HepG2 (cell line): ENCODE results near the gene ZFAND2B. TPM values are rescaled to one million over a fixed set of nuclear protein-coding genes. Genes with fewer than 3 reads are reported as not detected.

Experiments used
- ATAC-seq: fragments of 200-7000 bp; cut with Tn5 transposase; 3 replicates; pipeline ENCODE4 v1.9.1; 2020; ENCODE audit warnings: mild to moderate bottlenecking, moderate library complexity
- BruUV-seq: library from RNA; stranded (reverse); fragments of 400-500 nt; replicated peaks from 2 replicates; lab custom pipeline; 2021; lab: Mats Ljungman, UMichigan
- CTCF ChIA-PET: fragments of 300-600 bp; formaldehyde crosslinking; extraction: SDS; loops from one replicate; lab custom pipeline; 2021; ENCODE audit warnings: low total read pairs, inconsistent platforms, low intra/inter-chr PET ratio; lab: Yijun Ruan, JAX
- POLR2A ChIA-PET: fragments of 350-600 bp; sonication (Branson Sonifier 250); formaldehyde crosslinking; loops from one replicate; lab custom pipeline; 2020; ENCODE audit warnings: antibody characterized with exemption, inconsistent platforms; lab: Yijun Ruan, JAX
- DNase-seq: peaks from one replicate; pipeline ENCODE4 v3.0.0-alpha.2; 2015; ENCODE audit warnings: low spot score
- FAIRE-seq: peaks from 3 replicates; lab custom pipeline; 2011; peaks lifted over from hg19 to GRCh38; lab: Jason Lieb, UNC
- H2AFZ ChIP-seq: one replicate; pipeline ENCODE4 v1.6.1; 2011; ENCODE audit warnings: low read length, inconsistent platforms
- H3K27ac ChIP-seq: fragments of 300-600 bp; 3 replicates; pipeline ENCODE4 v1.8.0; 2011; ENCODE audit warnings: mixed run types, mild to moderate bottlenecking, mixed read lengths, low read length, inconsistent platforms; ENCODE audit not compliant: insufficient read depth; ENCODE audit errors: extremely low read length
- H3K27me3 ChIP-seq, 2 experiments: fragments of 200-600 bp in 1 of 2; 2 replicates in 1 of 2; 3 replicates in 1 of 2; pipeline versions ENCODE4 v1.6.0 to v1.8.0; 2011; ENCODE audit warnings: low read length in 2 of 2, mild to moderate bottlenecking in 2 of 2, moderate library complexity in 2 of 2, inconsistent platforms in 1 of 2; ENCODE audit not compliant: insufficient read depth in 2 of 2, control insufficient read depth in 1 of 2
- H3K36me3 ChIP-seq, 2 experiments: fragments of 200-600 bp in 1 of 2; replicated peaks in 1 of 2; 2 replicates in 1 of 2; 3 replicates in 1 of 2; pipeline versions ENCODE4 v1.5.1 to v1.8.0; 2011; ENCODE audit warnings: low read length in 2 of 2, inconsistent platforms in 1 of 2; ENCODE audit not compliant: insufficient read depth in 2 of 2, control insufficient read depth in 1 of 2
- H3K4me1 ChIP-seq: 2 replicates; pipeline ENCODE4 v1.5.1; 2012; ENCODE audit warnings: low read length, inconsistent platforms; ENCODE audit not compliant: insufficient read depth
- H3K4me2 ChIP-seq: 2 replicates; pipeline ENCODE4 v1.6.0; 2011; ENCODE audit warnings: low read depth, low read length, inconsistent platforms
- H3K4me3 ChIP-seq, 3 experiments: fragments of 200-600 bp in 1 of 3; sonication (generic), shearing (Covaris generic) in 1 of 3; replicated peaks in 1 of 3; 2 replicates each; pipeline ENCODE4 v1.5.1; 2011 to 2016; ENCODE audit warnings: low read length in 3 of 3, inconsistent platforms in 2 of 3, low read depth in 2 of 3, mild to moderate bottlenecking in 2 of 3, control low read depth in 1 of 3, mixed read lengths in 1 of 3; ENCODE audit not compliant: insufficient read depth in 1 of 3
- H3K79me2 ChIP-seq: one replicate; pipeline ENCODE4 v1.6.1; 2011; ENCODE audit warnings: low read length, inconsistent platforms; ENCODE audit not compliant: insufficient read depth
- H3K9ac ChIP-seq: 2 replicates; pipeline ENCODE4 v1.6.0; 2011; ENCODE audit warnings: mild to moderate bottlenecking, low read depth, low read length, inconsistent platforms; ENCODE audit not compliant: insufficient read depth
- H3K9me3 ChIP-seq: 2 replicates; pipeline ENCODE4 v1.5.1; 2012; ENCODE audit warnings: mild to moderate bottlenecking, low read length
- H4K20me1 ChIP-seq: 2 replicates; pipeline ENCODE4 v1.6.0; 2011; ENCODE audit warnings: inconsistent platforms, mild to moderate bottlenecking, low read length, moderate library complexity; ENCODE audit not compliant: insufficient read depth
- ATAD3A ChIP-seq: sonication (generic); formaldehyde crosslinking; IDR thresholded peaks from 2 replicates; pipeline ENCODE4 v1.4.0; 2020; ENCODE audit warnings: missing genetic modification reagents
- HMG20A ChIP-seq: IDR thresholded peaks from 2 replicates; pipeline ENCODE4 v1.6.1; 2016; ENCODE audit warnings: borderline replicate concordance
- KLF13 ChIP-seq: sonication (generic); formaldehyde crosslinking; IDR thresholded peaks from 2 replicates; pipeline ENCODE4 v1.4.0; 2020; ENCODE audit warnings: mild to moderate bottlenecking, missing genetic modification reagents
- REL ChIP-seq: sonication (generic); formaldehyde crosslinking; conservative IDR thresholded peaks from 2 replicates; pipeline ENCODE4 v1.8.0; 2022; ENCODE audit warnings: mild to moderate bottlenecking, missing genetic modification reagents, moderate library complexity
- SMARCE1 ChIP-seq: fragments of 450-650 bp; IDR thresholded peaks from 2 replicates; pipeline ENCODE4 v1.6.1; 2017; ENCODE audit warnings: borderline replicate concordance
- ZBTB25 ChIP-seq: IDR thresholded peaks from 2 replicates; pipeline ENCODE4 v1.6.1; 2018; ENCODE audit warnings: missing genetic modification reagents
- ZFP62 ChIP-seq: sonication (generic); formaldehyde crosslinking; IDR thresholded peaks from 2 replicates; pipeline ENCODE4 v1.4.0; 2020; ENCODE audit warnings: missing genetic modification reagents
- ZNF230 ChIP-seq: sonication (generic); formaldehyde crosslinking; IDR thresholded peaks from 2 replicates; pipeline ENCODE4 v1.4.0; 2020; ENCODE audit warnings: mild to moderate bottlenecking, missing genetic modification reagents
- ZNF296 ChIP-seq: sonication (generic); formaldehyde crosslinking; conservative IDR thresholded peaks from 2 replicates; pipeline ENCODE4 v1.5.0; 2020; ENCODE audit warnings: mild to moderate bottlenecking, missing genetic modification reagents
- ZNF431 ChIP-seq: sonication (generic); formaldehyde crosslinking; IDR thresholded peaks from 2 replicates; pipeline ENCODE4 v1.9.0; 2022; ENCODE audit warnings: missing genetic modification reagents, low read depth, mild to moderate bottlenecking, borderline replicate concordance
- ZNF513 ChIP-seq: sonication (generic); formaldehyde crosslinking; conservative IDR thresholded peaks from 2 replicates; pipeline ENCODE4 v1.5.0; 2020; ENCODE audit warnings: missing genetic modification reagents
- WGBS: methylation state at CpG from one replicate; pipeline ENCODE4 v1.1.6; 2017; ENCODE audit warnings: low lambda C conversion rate; 5-methylcytosine and 5-hydroxymethylcytosine counted together
- in situ Hi-C: cut with HindIII; loops from 2 replicates; pipeline ENCODE4 v1.10.0; 2017; ENCODE audit warnings: low pct_unique_long_range_greater_than_20kb; ENCODE audit not compliant: extremely low pct_ligation_motif_present
- intact Hi-C: fragments of 100-400 bp; cut with micrococcal nuclease; formaldehyde crosslinking; loops from one replicate; pipeline ENCODE4 v1.10.0; 2022; ENCODE audit not compliant: unreplicated experiment
- polyA plus RNA-seq, 8 experiments: library from polyadenylated mRNA; depleted of rRNA in 3 of 8; stranded (reverse) in 7 of 8; unstranded in 1 of 8; fragments of >200 nt; fragmentation: Illumina TruSeq in 4 of 8; extraction: Trizol in 4 of 8; gene quantifications; 2 replicates each; pipeline versions ENCODE4 v1.2.1 to v1.2.3, GENCODE V29; 2011 to 2016; ENCODE audit warnings: low read depth in 4 of 8, missing spikeins in 1 of 8, mixed read lengths in 1 of 8; ENCODE audit not compliant: insufficient read depth in 1 of 8
- total RNA-seq, 5 experiments: library from RNA; depleted of rRNA; stranded (reverse); fragments of >200 nt; fragmentation: Illumina TruSeq; extraction: Trizol; gene quantifications; 2 replicates each; pipeline ENCODE4 v1.2.3, GENCODE V29; 2016; ENCODE audit warnings: low read depth in 1 of 5

ZFAND2B gene
- total and polyA plus RNA-seq, 2 of the 13 experiments (the other 11 are each of a cell fraction or from before 2014, with no cell fraction given), result 53.3 to 115 TPM

- CTCF ChIA-PET, result no interaction called here
- intact Hi-C loops (no loop called here), in situ Hi-C loops (no loop called here)
- no peak overlapping the region for H3K27ac ChIP-seq
- peaks cover 66% of the 10 kb centered on the region for H3K4me1 ChIP-seq
- H4K20me1 ChIP-seq, result no peaks in the 10 kb centered on the region
- H3K79me2 ChIP-seq, result peaks cover 11% of the 10 kb centered on the region
- BruUV-seq, result no TSS peak
- H3K4me2 ChIP-seq, result no peak overlapping the region
- TF ChIP-seq ZBTB25 (no peak), ATAD3A (CRISPR knock-in tag) (no peak), KLF13 (CRISPR knock-in tag) (no peak), ZNF296 (CRISPR knock-in tag) (no peak), ZNF513 (no peak), SMARCE1 (no peak), REL (CRISPR knock-in tag) (no peak), ZNF230 (CRISPR knock-in tag) (no peak), ZFP62 (CRISPR knock-in tag) (no peak), HMG20A (CRISPR knock-in tag) (no peak), ZNF431 (CRISPR knock-in tag) (no peak)
- peaks cover 38 to 66% of the 10 kb centered on the region in 2 experiments for H3K36me3 ChIP-seq
- H3K4me3 ChIP-seq, result no peak overlapping the region
- ATAC-seq (no peak), DNase-seq (no peak), FAIRE-seq (no peak)
- no peaks in the 10 kb centered on the region for H3K9me3 ChIP-seq
- WGBS, result 92% methylated on average over 9 of the region's 10 CpGs
- H2AFZ ChIP-seq, result no peak overlapping the region
- H3K27me3 ChIP-seq, result no peaks in the 10 kb centered on the region
- H3K9ac ChIP-seq, result no peak overlapping the region
- POLR2A ChIA-PET, result interaction anchor here (1.1 to 3.4 kb wide), 2 partner anchors 37 kb away, joined by 4 to 20 read pairs; partner anchors contain the start of gene CNPPD1
These were observed 7.0 kb downstream of the ZFAND2B start for GRCh38 chr2:219213486-219214071.
